Adrenal gland (tissue), 12 donors: ENCODE results near the gene HPSE. TPM values are rescaled to one million over a fixed set of nuclear protein-coding genes. Genes with fewer than 3 reads are reported as not detected.

Experiments
- DNase-seq, 7 donors: peaks; one replicate each; pipeline ENCODE4 v3.0.0-alpha.2; 2019 to 2020
- H3K27ac ChIP-seq, 5 donors: fragments of 200-600 bp; sonication (generic) in 4 of 5; 1 replicate in 3 of 5; 2 replicates in 2 of 5; pipeline versions ENCODE4 v1.5.1 to v1.8.0; 2016 to 2020; ENCODE audit warnings: mild to moderate bottlenecking in 1 of 5
- H3K27me3 ChIP-seq: fragments of 200-600 bp; 2 replicates; pipeline ENCODE4 v1.8.0; 2021
- H3K36me3 ChIP-seq, 2 donors: fragments of 200-600 bp; replicated peaks in 1 of 2; 1 replicate in 1 of 2; 2 replicates in 1 of 2; pipeline versions ENCODE4 v1.5.1 to v1.8.0; 2018 to 2022
- H3K4me1 ChIP-seq, 2 donors: fragments of 200-600 bp; replicated peaks in 1 of 2; 1 replicate in 1 of 2; 2 replicates in 1 of 2; pipeline versions ENCODE4 v1.5.1 to v1.8.0; 2018 to 2021
- H3K4me3 ChIP-seq, 4 donors: fragments of 200-600 bp; sonication (generic) in 3 of 4; one replicate each; pipeline ENCODE4 v1.5.1; 2016 to 2018
- H3K9me3 ChIP-seq, 3 donors: fragments of 200-600 bp; sonication (generic) in 1 of 3; replicated peaks in 1 of 3; 1 replicate in 2 of 3; 2 replicates in 1 of 3; pipeline versions ENCODE4 v1.5.1 to v1.8.0; 2016 to 2021
- POLR2A ChIP-seq, 2 donors: fragments of 450-650 bp; IDR thresholded peaks; one replicate each; pipeline ENCODE4 v1.6.1; 2017; ENCODE audit warnings: antibody characterized with exemption in 2 of 2, mild to moderate bottlenecking in 2 of 2, moderate library complexity in 1 of 2
- WGBS, 4 donors: extraction: QIAGEN DNeasy Blood & Tissue Kit in 2 of 4; methylation state at CpG; one replicate each; pipeline versions ENCODE4 v1.1.5 to v1.1.7; 2013 to 2017; 5-methylcytosine and 5-hydroxymethylcytosine counted together
- intact Hi-C, 2 donors: fragments of 100-400 bp; cut with DNase I; formaldehyde crosslinking; loops; one replicate each; pipeline versions ENCODE4 v1.14.1 to v1.15.0; 2022 to 2023
- polyA plus RNA-seq, 3 donors: library from polyadenylated mRNA; stranded (reverse); fragments of 200-250 nt in 2 of 3; fragments of 350-450 nt in 1 of 3; fragmentation: Illumina TruSeq in 1 of 3; extraction: RNeasy Lipid Tissue Mini Kit (QIAGEN cat#74804) in 1 of 3; gene quantifications; one replicate each; pipeline ENCODE4 v1.2.3, GENCODE V29; 2013 to 2014
- total RNA-seq, 9 donors: library from RNA; depleted of rRNA in 4 of 9; stranded (reverse); fragments of >200 nt in 4 of 9; fragments of 120-200 nt in 1 of 9; fragmentation: NEBNext Ultra II Directional in 1 of 9; extraction: Animal tissue kit (Norgen Biotek cat#: 25700) in 1 of 9; gene quantifications; one replicate each; pipeline versions ENCODE4 v1.1.0 to v1.2.4, GENCODE V29; 2013 to 2023
- TF ChIP-seq, protein P1 (sequence below), 6 experiments: fragments of 450-650 bp in 4 of 6; fragments of 200-600 bp in 2 of 6; sonication (generic) in 1 of 6; IDR thresholded peaks; 1 replicate in 5 of 6; 2 replicates in 1 of 6; pipeline versions ENCODE4 v1.5.1 to v1.8.0; 2016 to 2021; ENCODE audit warnings: antibody characterized with exemption in 6 of 6, mild to moderate bottlenecking in 2 of 6, moderate library complexity in 1 of 6
- donor health status: healthy with polysubstance abuse.
- donor health status: Bipolar disorder and iron deficiency.
- donor health status: DM: yes; HTN: yes; CAD: no.
- donor health status: DM: no; HTN: no; CAD: no.
- donor health status: DM: no; HTN: no; CAD: no.
- donor health status: DM: yes; HTN: yes; CAD: no.

The HPSE gene
- total and polyA plus RNA-seq, 12 donors, result 0.44 to 12.3 (median 3.8) TPM

DNA sequence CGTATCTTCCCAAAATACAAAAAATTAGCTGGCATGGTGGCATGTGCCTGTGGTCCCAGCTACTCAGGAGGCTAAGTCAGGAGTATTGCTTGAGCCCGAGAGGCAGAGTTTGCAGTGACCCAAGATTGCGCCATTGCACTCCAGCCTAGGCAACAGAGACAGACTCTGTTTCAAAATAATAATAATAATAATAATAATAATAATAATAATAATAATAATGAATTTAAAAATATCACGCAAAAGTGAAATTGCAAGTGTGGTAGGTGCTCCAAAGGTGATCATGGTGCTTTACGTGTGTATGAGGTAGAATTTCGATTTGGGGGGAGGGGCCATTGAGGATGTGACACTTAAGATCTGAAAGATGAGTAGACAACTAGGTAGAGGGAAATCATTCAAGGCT is 4.9 kb upstream of the HPSE start:
- intact Hi-C loops, result no loop called here
- Histone ChIP-seq H3K27me3 (no peaks in the 10 kb centered on the region), H3K27ac (no peak overlapping the region), H3K4me1 (peaks cover 0 to 8% of the 10 kb centered on the region in 2 donors), H3K9me3 (no peaks in the 10 kb centered on the region), H3K36me3 (no peaks in the 10 kb centered on the region), H3K4me3 (no peak overlapping the region)
- DNase-seq, result no peak
- no peak for TF ChIP-seq POLR2A (IDR thresholded peaks at IDR 0.05)
- TF ChIP-seq, protein P1, sequence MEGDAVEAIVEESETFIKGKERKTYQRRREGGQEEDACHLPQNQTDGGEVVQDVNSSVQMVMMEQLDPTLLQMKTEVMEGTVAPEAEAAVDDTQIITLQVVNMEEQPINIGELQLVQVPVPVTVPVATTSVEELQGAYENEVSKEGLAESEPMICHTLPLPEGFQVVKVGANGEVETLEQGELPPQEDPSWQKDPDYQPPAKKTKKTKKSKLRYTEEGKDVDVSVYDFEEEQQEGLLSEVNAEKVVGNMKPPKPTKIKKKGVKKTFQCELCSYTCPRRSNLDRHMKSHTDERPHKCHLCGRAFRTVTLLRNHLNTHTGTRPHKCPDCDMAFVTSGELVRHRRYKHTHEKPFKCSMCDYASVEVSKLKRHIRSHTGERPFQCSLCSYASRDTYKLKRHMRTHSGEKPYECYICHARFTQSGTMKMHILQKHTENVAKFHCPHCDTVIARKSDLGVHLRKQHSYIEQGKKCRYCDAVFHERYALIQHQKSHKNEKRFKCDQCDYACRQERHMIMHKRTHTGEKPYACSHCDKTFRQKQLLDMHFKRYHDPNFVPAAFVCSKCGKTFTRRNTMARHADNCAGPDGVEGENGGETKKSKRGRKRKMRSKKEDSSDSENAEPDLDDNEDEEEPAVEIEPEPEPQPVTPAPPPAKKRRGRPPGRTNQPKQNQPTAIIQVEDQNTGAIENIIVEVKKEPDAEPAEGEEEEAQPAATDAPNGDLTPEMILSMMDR (IDR thresholded peaks at IDR 0.05), result no peak
- 81 to 90% (median 84%) methylated on average over 6 of the region's 6 CpGs for WGBS, 4 donors

DNA sequence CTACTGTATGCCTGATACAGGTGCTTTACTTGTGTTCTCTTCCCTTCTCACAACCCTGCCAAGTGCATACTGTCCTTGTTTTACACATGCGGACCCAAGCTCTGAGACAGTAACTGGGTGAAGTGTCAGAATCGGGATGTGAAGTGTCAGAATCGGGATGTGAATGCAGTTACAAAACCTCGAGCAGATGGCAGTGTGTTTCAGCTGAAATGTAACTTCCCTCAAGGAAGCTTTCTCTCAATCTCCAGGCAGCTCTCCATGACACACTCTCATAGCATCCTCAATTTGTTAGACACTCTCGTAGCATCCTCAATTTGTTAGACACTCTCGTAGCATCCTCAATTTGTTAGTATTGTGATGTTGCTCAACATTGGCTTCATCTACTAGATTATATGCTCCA is 1.1 kb upstream of the HPSE start:
- intact Hi-C loops, result no loop called here
- Histone ChIP-seq H3K27me3 (no peaks in the 10 kb centered on the region), H3K36me3 (no peaks in the 10 kb centered on the region), H3K27ac (no peak overlapping the region), H3K9me3 (no peaks in the 10 kb centered on the region), H3K4me3 (peak overlapping the region in 1 of 4 donors; percentile 62), H3K4me1 (peaks cover 0 to 15% of the 10 kb centered on the region in 2 donors)
- TF ChIP-seq, protein P1 (IDR thresholded peaks at IDR 0.05), result no peak
- no peak for TF ChIP-seq POLR2A (IDR thresholded peaks at IDR 0.05)
- 32 to 55% (median 36%) methylated on average over 5 to 6 of the region's 6 CpGs for WGBS, 4 donors
- DNase-seq, result peak in 1 of 7 donors; percentile 22

DNA sequence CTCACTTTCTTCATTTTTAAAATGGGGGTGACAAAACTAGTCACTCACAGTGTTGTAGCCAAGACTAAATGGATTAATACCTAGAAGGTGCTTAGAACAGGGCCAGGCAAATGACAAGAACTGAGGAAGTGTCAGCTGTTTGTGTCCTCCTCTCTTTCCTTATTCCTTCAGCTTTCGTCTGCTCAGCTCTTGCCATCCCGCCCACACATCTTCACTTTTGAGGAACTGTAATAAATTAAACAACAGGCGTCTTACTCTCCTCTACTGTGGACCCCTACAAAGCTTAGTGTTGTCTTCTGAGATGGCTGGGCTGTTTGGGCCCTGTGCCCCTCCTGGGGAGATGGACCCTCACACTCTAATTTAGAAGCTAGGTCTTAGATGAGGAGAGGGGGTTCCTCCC is 2.7 kb downstream of the HPSE start:
- no peak for DNase-seq
- WGBS, 4 donors, result 64 to 90% (median 76%) methylated on average over 3 of the region's 3 CpGs
- no peaks in the 10 kb centered on the region for H3K36me3 ChIP-seq
- H3K9me3 ChIP-seq, result no peaks in the 10 kb centered on the region
- H3K4me3 ChIP-seq, result no peak overlapping the region
- intact Hi-C loops, result no loop called here
- TF ChIP-seq, protein P1 (IDR thresholded peaks at IDR 0.05), result no peak
- no peak for TF ChIP-seq POLR2A (IDR thresholded peaks at IDR 0.05)
- H3K27me3 ChIP-seq, result no peaks in the 10 kb centered on the region
- peaks cover 0 to 15% of the 10 kb centered on the region in 2 donors for H3K4me1 ChIP-seq
- H3K27ac ChIP-seq, result no peak overlapping the region

DNA sequence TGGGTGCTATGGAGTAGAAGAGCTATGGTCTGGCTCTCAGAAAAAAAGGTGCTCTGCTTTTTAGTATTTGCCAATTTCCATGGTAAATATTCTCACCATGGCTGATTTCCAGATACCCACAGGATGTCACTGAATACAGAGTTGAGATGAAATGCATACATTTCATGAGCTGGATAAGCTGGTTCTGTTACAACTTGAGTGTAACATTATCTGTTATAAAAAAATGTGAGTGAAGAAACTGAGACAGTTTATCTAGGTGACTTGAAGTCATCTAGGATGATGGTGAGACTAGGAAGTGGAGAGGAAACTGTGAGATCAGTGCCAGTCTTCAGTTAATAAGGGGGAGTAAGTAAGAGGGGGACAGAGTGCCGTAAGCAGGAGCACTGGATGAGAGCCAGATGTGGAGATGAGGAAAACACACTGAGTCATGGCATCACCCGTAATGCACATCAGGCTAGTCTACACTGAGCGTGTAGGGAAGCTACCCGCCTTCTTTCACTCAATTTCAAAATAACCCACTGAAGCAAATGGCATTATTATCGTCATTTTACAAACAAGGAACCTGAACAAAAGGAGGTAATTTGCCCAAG is 5.0 kb downstream of the HPSE start:
- no peak for TF ChIP-seq POLR2A (IDR thresholded peaks at IDR 0.05)
- TF ChIP-seq, protein P1 (IDR thresholded peaks at IDR 0.05), result no peak
- DNase-seq, result peak in 1 of 7 donors; percentile 16
- no peaks in the 10 kb centered on the region for H3K36me3 ChIP-seq
- H3K4me3 ChIP-seq, result no peak overlapping the region
- intact Hi-C loops, result no loop called here
- H3K4me1 ChIP-seq, result peaks cover 0 to 7% of the 10 kb centered on the region in 2 donors
- H3K9me3 ChIP-seq, result no peaks in the 10 kb centered on the region
- H3K27ac ChIP-seq, result no peak overlapping the region
- 61 to 80% (median 75%) methylated on average over 5 of the region's 5 CpGs for WGBS, 4 donors
- H3K27me3 ChIP-seq, result no peaks in the 10 kb centered on the region
